ENCODE results near the gene LHX2.

- TF ChIP-seq FOXA1 (IDR thresholded peaks at IDR 0.05; ENCODE audit: borderline replicate concordance): no peak
- TF ChIP-seq PKNOX1 (IDR thresholded peaks at IDR 0.05): no peak
- TF ChIP-seq MAFK (IDR thresholded peaks at IDR 0.05; ENCODE audit: low read length): no peak
- no peak for TF ChIP-seq ZNF274 (IDR thresholded peaks at IDR 0.05; ENCODE audit: borderline replicate concordance, low read depth, low read length)
- no peak for TF ChIP-seq TAF1 (IDR thresholded peaks at IDR 0.05; ENCODE audit: control insufficient read depth, extremely low read depth, insufficient read depth, low read length, severe bottlenecking)
- TF ChIP-seq POLR2A (conservative IDR thresholded peaks at IDR 0.05): no peak
- no peak for TF ChIP-seq ZNF140 (CRISPR knock-in tag; IDR thresholded peaks at IDR 0.05)
- TF ChIP-seq CTCF (IDR thresholded peaks at IDR 0.05 in 2 of 3, conservative IDR thresholded peaks at IDR 0.05 in 1 of 3; ENCODE audit: insufficient read depth in 2 of 3, low read depth in 1 of 3, low read length in 3 of 3): no peak
- no peak for TF ChIP-seq POLR2AphosphoS5 (IDR thresholded peaks at IDR 0.05; ENCODE audit: control insufficient read depth, insufficient read depth, low read depth, low read length)
- TF ChIP-seq RBM22 (IDR thresholded peaks at IDR 0.05; ENCODE audit: low read depth, low read length, poor library complexity, severe bottlenecking): no peak
Observed at GRCh38 chr9:124021385-124021769, 9.8 kb downstream of the LHX2 start.
